HCT116 (cell line): ENCODE results near the gene GNG12.

Experiments
- EGR1 ChIP-seq: IDR thresholded peaks from 2 replicates; pipeline ENCODE4 v1.6.1; 2012; ENCODE audit warnings: low read depth
- POLR2AphosphoS5 ChIP-seq: IDR thresholded peaks from 2 replicates; pipeline ENCODE4 v1.6.1; 2011; ENCODE audit warnings: mild to moderate bottlenecking, low read depth, low read length, moderate library complexity
- SIN3A ChIP-seq: IDR thresholded peaks from 2 replicates; pipeline ENCODE4 v1.6.1; 2012; ENCODE audit warnings: low read depth
- SRF ChIP-seq: IDR thresholded peaks from 2 replicates; pipeline ENCODE4 v1.6.1; 2012; ENCODE audit warnings: low read depth
- YY1 ChIP-seq: IDR thresholded peaks from 2 replicates; pipeline ENCODE4 v1.6.1; 2011; ENCODE audit warnings: low read length, low read depth, moderate library complexity, mild to moderate bottlenecking; ENCODE audit not compliant: insufficient replicate concordance; ENCODE audit errors: extremely low read depth
- ZNF274 ChIP-seq: fragments of 200-500 bp; sonication (Bioruptor generic); IDR thresholded peaks from 2 replicates; pipeline ENCODE4 v1.6.1; 2014; ENCODE audit warnings: mild to moderate bottlenecking, low read depth, low read length, inconsistent platforms
- TF ChIP-seq, protein P1 (sequence below), 3 experiments: fragments of 200-600 bp in 1 of 3; sonication (generic) in 1 of 3; IDR thresholded peaks in 2 of 3; conservative IDR thresholded peaks in 1 of 3; 2 replicates each; pipeline ENCODE4 v1.5.1; 2012 to 2017; ENCODE audit warnings: low read depth in 2 of 3, low read length in 2 of 3, antibody characterized with exemption in 1 of 3, borderline replicate concordance in 1 of 3, control low read depth in 1 of 3, mild to moderate bottlenecking in 1 of 3, mixed read lengths in 1 of 3, mixed run types in 1 of 3, moderate library complexity in 1 of 3; ENCODE audit not compliant: insufficient read depth in 1 of 3
- TF ChIP-seq, protein P2 (sequence below): IDR thresholded peaks from 2 replicates; pipeline ENCODE4 v1.6.1; 2012

DNA sequence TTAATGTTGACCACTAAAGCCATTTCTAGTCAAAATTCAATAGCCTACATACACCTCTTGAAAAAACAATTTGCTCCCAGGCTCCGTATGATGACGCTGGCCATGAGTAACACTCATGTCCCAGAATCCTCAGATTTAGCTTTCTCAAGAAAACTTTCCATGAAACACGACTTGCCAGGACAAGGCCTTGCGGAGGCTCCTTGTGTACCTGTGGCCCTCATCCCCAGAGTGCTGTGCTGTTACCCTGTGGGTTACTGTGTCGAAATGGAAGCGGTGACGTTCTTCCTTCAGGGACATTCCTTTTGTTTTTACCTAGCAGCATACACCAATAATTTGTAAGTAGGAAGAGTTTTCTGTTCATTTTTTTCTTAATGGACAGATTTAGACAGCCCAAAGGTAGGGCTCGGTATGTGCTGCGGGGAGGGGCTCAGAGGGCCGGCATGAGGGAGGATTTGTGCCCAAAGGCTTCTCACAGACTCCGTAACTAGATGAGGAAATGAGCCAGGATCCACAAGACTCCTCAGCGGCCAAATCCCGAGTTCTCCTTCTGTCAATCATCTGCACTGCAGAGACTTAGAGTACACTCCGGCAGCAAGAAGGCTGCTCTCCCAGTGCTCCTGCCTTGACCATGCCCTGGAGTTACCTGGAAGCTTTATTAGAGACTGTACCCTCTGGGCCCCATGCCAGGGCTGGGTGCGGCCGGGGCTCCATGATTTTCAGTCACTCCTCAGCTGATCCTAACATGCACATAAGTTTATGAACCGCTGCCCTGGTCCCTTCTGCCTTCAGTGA lies 17.8 kb downstream of the GNG12 start:
- TF ChIP-seq, protein P1, sequence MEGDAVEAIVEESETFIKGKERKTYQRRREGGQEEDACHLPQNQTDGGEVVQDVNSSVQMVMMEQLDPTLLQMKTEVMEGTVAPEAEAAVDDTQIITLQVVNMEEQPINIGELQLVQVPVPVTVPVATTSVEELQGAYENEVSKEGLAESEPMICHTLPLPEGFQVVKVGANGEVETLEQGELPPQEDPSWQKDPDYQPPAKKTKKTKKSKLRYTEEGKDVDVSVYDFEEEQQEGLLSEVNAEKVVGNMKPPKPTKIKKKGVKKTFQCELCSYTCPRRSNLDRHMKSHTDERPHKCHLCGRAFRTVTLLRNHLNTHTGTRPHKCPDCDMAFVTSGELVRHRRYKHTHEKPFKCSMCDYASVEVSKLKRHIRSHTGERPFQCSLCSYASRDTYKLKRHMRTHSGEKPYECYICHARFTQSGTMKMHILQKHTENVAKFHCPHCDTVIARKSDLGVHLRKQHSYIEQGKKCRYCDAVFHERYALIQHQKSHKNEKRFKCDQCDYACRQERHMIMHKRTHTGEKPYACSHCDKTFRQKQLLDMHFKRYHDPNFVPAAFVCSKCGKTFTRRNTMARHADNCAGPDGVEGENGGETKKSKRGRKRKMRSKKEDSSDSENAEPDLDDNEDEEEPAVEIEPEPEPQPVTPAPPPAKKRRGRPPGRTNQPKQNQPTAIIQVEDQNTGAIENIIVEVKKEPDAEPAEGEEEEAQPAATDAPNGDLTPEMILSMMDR (IDR thresholded peaks at IDR 0.05 in 2 of 3, conservative IDR thresholded peaks at IDR 0.05 in 1 of 3; ENCODE audit: borderline replicate concordance in 1 of 3, insufficient read depth in 1 of 3, low read depth in 2 of 3, low read length in 2 of 3): no peak
- TF ChIP-seq POLR2AphosphoS5 (no peak), EGR1 (no peak), YY1 (no peak), ZNF274 (no peak), SIN3A (no peak), SRF (no peak)
- TF ChIP-seq, protein P2, sequence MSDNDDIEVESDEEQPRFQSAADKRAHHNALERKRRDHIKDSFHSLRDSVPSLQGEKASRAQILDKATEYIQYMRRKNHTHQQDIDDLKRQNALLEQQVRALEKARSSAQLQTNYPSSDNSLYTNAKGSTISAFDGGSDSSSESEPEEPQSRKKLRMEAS: no peak
